Measurements from ENCODE around the gene H6PD.

DNA sequence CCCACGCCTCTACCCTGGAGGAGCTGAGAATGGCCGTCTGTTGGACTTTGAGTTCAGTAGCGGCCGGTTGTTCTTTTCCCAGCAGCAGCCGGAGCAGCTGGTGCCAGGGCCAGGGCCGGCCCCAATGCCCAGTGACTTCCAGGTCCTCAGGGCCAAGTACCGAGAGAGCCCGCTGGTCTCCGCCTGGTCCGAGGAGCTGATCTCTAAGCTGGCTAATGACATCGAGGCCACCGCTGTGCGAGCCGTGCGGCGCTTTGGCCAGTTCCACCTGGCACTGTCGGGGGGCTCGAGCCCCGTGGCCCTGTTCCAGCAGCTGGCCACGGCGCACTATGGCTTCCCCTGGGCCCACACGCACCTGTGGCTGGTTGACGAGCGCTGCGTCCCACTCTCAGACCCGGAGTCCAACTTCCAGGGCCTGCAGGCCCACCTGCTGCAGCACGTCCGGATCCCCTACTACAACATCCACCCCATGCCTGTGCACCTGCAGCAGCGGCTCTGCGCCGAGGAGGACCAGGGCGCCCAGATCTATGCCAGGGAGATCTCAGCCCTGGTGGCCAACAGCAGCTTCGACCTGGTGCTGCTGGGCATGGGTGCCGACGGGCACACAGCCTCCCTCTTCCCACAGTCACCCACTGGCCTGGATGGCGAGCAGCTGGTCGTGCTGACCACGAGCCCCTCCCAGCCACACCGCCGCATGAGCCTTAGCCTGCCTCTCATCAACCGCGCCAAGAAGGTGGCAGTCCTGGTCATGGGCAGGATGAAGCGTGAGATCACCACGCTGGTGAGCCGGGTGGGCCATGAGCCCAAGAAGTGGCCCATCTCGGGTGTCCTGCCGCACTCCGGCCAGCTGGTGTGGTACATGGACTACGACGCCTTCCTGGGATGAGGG is 29.7 kb downstream of the H6PD start:
- no peak for TF ChIP-seq WHSC1 (IDR thresholded peaks at IDR 0.05; ENCODE audit: low read length)
- no peak for TF ChIP-seq ZNF174 (CRISPR knock-in tag; IDR thresholded peaks at IDR 0.05)
- no peak for TF ChIP-seq EZH2 (IDR thresholded peaks at IDR 0.05; ENCODE audit: borderline replicate concordance, low read depth, low read length)
- no peak for TF ChIP-seq CEBPB (tag; IDR thresholded peaks at IDR 0.05)
- TF ChIP-seq JUND (IDR thresholded peaks at IDR 0.05; ENCODE audit: borderline replicate concordance, low read depth, low read length), result no peak
- TF ChIP-seq JUND (tag; IDR thresholded peaks at IDR 0.05; ENCODE audit: borderline replicate concordance, low read depth, low read length), result no peak
- no peak for TF ChIP-seq RBM17 (IDR thresholded peaks at IDR 0.05; ENCODE audit: borderline replicate concordance, low read depth, low read length)
- TF ChIP-seq FOS (IDR thresholded peaks at IDR 0.05; ENCODE audit: extremely low read depth, insufficient read length), result no peak
- TF ChIP-seq CTBP1 (IDR thresholded peaks at IDR 0.05; ENCODE audit: borderline replicate concordance), result no peak
- TF ChIP-seq, protein P1, sequence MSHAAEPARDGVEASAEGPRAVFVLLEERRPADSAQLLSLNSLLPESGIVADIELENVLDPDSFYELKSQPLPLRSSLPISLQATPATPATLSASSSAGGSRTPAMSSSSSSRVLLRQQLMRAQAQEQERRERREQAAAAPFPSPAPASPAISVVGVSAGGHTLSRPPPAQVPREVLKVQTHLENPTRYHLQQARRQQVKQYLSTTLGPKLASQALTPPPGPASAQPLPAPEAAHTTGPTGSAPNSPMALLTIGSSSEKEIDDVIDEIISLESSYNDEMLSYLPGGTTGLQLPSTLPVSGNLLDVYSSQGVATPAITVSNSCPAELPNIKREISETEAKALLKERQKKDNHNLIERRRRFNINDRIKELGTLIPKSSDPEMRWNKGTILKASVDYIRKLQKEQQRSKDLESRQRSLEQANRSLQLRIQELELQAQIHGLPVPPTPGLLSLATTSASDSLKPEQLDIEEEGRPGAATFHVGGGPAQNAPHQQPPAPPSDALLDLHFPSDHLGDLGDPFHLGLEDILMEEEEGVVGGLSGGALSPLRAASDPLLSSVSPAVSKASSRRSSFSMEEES (CRISPR knock-in tag; IDR thresholded peaks at IDR 0.05), result no peak
- no peak for TF ChIP-seq PHF20 (IDR thresholded peaks at IDR 0.05; ENCODE audit: partially characterized antibody)
- no peak for TF ChIP-seq ETV5 (CRISPR knock-in tag; IDR thresholded peaks at IDR 0.05; ENCODE audit: low read depth)
- no peak for TF ChIP-seq ZNF274 (IDR thresholded peaks at IDR 0.05; ENCODE audit: borderline replicate concordance, low read depth, low read length)
- TF ChIP-seq FOXM1 (IDR thresholded peaks at IDR 0.05; ENCODE audit: low read depth), result no peak
- no peak for TF ChIP-seq FOXM1 (CRISPR knock-in tag; IDR thresholded peaks at IDR 0.05; ENCODE audit: low read depth)
